Stimulated activated CD8-positive, alpha-beta memory T cell treated with anti-CD3 and anti-CD28 coated beads, Interleukin-12 subunit alpha, Interleukin-12 subunit beta, amount 100 ng/mL, for 24 hours (primary cell): ENCODE data around the gene EDDM13.
"Not testable (repeated sequence)": the region's sequence is repeated elsewhere in the genome, so short reads cannot be mapped to it uniquely, and the experiment has no call there.

ENCODE experiments used
- DNase-seq: peaks from one replicate; pipeline ENCODE4 v3.0.0-alpha.2; 2020; ENCODE audit errors: extremely low read depth

The EDDM13 gene

DNA sequence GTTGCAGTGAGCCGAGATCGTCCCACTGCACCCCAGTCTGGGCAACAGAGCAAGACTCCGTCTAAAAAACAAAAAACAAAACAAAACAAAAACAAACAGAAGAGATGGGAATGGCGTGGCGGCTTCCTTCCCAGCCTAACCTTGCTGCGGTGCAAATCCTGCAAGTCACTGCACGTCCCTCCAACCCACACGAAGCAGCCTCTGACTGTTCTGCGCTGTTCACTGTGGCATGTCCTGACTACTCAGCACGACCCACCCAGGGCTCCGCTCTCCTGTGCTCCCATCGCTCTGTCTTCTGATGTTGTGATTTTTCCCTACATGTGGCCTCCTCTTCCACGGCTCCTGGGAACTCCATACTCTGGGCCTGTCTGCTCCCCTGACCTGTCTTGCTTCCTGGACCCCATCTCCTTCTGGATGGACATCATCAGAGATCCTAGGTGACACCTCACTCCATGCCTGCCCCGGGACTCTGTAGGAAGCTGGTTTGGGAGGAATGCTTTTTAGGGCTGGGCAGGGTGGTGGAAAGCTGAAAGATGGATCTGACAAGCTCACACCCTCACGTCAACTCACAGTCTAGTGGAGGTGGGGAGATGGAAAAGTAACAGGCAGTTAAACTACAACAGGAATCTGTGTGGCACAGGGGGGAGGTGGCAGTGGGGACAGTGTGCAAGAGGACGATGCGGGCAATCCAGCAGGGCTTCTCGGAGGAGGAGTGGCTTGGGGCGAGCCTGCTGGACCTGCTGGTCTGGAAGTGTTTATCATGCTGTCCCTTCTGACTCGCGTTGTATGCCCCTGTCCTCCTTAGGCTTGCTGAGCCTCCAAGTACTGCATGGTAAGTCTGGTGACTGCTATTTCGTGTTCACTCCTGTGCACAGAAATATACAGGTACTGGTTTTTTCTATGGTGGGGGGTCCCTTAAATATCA, 23.2 kb downstream of the EDDM13 start:
- no peak for DNase-seq

DNA sequence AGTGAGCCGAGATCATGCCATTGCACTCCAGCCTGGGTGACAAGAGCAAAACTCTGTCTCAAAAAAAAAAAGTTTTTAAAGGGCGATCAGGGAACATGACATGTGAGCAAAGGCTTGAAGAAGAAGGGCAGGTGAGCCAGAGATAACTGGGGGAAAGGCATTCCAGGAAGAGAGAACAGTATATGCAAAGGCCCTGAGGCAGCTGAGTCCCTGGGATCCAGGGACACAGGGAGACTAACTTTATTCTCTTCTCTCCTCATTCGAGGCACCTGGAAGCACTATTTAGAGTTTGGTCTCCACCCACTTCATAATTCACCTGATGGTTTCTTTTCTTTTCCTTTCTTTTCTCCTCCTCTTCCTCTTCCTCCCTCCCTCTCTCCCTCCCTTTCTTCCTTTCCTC, 24.5 kb downstream of the EDDM13 start:
- no peak for DNase-seq

- DNase-seq, result no peak
Observed at GRCh38 chr19:56299688-56300087, 27.1 kb downstream of the EDDM13 start.

DNA sequence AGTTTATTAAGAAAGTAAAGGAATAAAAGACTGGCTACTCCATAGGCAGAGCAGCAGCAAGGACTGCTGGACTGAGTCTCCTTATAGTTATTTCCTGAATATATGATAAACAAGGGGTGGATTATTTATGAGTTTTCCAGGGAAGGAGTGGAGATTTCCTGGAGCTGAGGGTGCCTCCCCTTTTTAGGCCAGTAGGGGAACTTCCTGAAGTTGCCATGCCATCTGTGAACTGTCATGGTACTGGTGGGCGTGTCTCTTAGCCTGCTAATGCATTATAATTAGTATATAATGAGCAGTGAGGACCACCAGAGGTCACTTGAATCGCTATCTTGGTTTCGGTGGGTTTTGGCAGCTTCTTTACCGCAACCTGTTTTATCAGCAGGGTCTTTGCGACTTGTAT, 28.6 kb downstream of the EDDM13 start:
- no peak for DNase-seq

DNA sequence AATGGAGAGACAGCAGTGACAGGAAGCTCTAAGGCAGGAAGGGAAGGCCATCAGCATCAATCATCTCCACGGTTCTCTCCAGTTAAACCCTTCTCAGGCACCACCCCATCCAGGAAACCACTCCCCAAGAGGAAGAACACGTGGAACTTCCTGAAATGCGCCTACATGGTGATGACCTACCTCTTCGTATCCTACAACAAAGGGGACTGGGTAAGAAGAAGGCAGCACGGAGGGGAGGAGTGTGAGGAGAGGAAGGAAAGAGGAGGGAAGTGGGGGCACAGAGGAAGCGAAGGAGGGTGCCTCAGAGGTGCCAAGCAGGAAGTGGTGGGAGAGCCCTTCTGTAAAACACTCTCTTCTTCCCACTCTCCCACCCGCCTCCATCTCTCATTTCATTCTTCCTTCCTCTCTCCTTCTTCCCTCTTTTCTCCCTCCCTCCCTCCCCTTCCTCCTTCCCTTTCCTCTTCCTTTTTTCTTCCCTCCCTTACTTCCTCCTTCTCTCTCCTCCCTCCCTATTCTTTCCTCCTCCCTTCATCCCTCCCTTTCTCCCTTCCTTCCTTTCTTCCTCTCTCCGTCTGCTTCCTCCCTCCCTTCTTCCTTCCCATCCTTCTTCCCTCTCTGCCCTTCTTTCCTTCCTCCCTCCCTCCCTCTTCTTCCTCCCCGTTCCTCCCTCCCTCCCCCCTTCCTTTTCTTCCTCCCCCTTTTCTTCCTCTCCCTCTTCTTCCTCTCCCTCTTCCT, 29.5 kb downstream of the EDDM13 start:
- DNase-seq, result no peak

DNA sequence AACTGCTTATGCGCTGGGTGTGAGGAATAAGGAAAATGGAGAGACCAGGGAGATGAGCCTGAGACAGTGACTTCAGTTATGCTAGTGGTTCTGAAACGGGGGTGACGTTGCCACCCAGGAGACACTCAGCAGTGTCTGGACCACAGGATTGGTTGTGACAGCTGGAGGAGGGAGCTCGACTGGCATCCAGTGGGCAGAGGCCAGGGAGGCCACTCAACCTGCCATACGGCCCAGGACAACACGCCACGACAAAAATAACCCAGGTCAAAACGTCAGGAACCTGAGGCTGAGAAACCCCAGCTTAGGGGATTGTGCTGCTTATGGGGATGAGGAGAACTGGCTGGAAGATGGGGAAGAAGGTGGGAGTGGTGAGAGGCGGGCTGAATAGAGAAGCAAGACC, 31.7 kb downstream of the EDDM13 start:
- DNase-seq, result no peak

- no peak for DNase-seq
Observed at GRCh38 chr19:56306016-56306415, 33.5 kb downstream of the EDDM13 start.

- DNase-seq, result not testable (repeated sequence)
Observed at GRCh38 chr19:56307062-56307461, 34.5 kb downstream of the EDDM13 start.

DNA sequence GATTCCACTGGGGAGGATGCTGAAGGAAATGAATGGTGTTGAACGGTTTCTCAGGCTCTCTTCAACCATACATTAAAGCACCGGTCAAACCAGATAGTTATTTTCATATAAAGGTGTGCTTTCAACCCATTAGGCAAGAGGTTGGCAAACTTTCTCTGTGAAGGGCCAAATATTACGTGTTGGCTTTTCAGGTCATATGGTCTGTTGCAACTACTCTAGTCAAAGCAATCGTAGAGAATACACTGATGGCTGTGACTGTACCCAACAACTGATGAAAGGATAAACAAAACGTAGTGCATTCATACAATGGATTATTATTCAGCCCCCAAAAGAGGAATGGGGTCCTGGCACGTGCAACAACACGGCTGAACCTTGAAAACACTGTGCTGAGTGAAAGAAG, 36.2 kb downstream of the EDDM13 start:
- no peak for DNase-seq

DNA sequence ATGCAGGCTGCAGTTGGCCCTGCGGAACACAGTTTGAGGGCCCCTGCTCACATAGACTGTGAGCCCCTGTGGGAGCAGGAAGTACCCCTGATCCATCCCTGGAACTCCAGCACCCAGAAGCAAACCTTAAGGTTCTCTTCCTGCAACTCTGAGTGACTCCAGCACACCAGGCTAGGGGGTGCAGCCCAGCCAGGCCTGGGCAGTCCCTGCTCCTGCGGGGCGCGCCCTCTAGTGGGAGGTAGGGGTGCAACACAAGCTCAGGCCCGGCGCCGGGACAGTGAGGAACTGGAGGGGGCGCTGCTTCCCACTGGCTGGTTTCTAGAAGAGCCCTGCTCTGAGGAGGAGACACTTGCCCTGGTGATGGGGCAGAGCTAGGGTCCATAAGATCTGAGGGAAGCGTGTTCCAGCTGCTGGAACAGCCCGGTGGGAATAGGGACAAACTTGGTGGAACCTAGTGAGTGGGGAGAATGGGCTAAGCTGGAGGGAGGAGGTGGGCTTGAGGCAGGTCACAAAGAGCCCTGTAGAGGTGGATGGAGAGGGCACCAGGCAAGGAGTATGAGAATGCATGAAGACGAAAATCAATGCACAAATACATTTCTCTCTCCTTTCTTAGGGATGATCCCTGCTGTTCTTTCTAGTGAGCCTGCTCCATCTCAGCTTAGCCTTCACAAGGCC, 37.1 kb downstream of the EDDM13 start:
- no peak for DNase-seq

- DNase-seq, result no peak
Observed at GRCh38 chr19:56310462-56310861, 37.9 kb downstream of the EDDM13 start.

GRCh38 chr19:56312342-56312741, 39.8 kb downstream of the EDDM13 start:
- no peak for DNase-seq

GRCh38 chr19:56312787-56313657, 40.5 kb downstream of the EDDM13 start:
- no peak for DNase-seq

GRCh38 chr19:56314018-56314380, 41.5 kb downstream of the EDDM13 start:
- no peak for DNase-seq

GRCh38 chr19:56314381-56315076, 42.0 kb downstream of the EDDM13 start, which contains the start of gene ZSCAN5A:
TSS of gene ZSCAN5A (minus strand) at chr19:56314839. CDS start at chr19:56225046, 89,793 bp downstream.
- DNase-seq, result peak; percentile 94

DNA sequence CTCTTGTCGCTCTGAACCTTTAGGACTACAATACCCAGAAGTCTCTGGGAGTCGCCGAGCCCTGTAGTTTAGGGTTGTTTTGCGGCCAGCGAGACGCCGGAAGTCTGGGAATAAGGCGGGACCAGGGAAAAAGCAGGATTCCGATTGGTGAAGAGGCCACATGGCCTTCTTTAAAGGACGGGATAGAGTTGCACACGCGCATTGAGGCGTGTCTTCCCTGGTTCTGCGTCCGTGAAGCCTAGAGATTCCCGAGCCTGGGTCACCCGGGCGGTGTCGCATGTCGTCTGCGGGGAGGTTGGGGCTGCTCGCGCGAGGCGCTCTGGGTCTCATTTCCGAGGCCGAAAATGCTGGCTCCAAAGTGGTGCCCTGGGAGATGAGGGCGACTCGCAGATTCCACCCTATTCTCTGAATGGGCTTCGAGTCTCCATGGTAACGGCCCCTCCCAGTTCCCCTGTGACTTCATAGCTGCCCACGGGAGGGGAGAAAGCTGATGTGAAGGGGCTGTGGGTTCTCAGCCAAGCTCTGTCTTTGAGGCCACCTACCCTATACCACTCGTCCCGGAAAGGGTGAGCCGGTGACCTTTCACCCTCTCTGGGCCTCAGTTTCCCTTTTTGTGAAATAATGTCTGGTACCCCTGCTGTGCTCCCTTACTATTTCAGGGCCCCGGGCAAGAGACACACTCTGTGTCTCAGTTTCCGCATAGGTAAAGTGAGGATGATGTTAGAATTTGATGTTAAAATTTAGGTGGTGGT, 42.7 kb downstream of the EDDM13 start:
- DNase-seq, result peak; percentile 75

GRCh38 chr19:56316728-56317127, 44.2 kb downstream of the EDDM13 start:
- no peak for DNase-seq

- DNase-seq, result no peak
Observed at GRCh38 chr19:56317749-56318148, 45.2 kb downstream of the EDDM13 start.

DNA sequence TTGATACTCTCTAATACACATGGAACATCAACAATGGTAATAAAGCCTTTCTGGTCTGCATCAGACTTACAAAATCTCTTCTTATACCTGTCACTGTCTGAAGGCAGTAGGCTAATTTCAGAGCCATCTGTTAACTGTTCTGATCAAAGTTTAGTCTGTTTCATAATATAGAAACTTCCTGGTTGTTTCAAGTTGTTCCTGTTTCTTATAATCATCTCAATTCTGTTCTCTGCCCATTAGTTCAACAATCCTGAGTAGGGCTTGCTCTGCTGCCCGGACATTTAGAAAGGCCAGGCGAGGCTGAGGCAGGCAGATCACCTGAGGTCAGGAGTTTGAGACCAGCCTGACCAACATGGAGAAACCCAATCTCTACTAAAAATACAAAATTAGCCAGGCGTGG, 47.4 kb downstream of the EDDM13 start:
- no peak for DNase-seq
